ENCODE data around the gene PCNX2.

The PCNX2 gene

GRCh38 chr1:232982238-232982944, 313.1 kb downstream of the PCNX2 start:
- no peak overlapping the region for H3K4me3 ChIP-seq
- H3K27ac ChIP-seq, result no peak overlapping the region
- H3K4me1 ChIP-seq, result peaks cover 0 to 5% (median 0%) of the 10 kb centered on the region in 4 donors
- peaks cover 8 to 48% (median 17%) of the 10 kb centered on the region in 3 donors for H3K36me3 ChIP-seq
- H3K9me3 ChIP-seq, result no peaks in the 10 kb centered on the region
- no peak for TF ChIP-seq CTCF (IDR thresholded peaks at IDR 0.05)
- no peak for DNase-seq
- H3K27me3 ChIP-seq, result no peaks in the 10 kb centered on the region
- intact Hi-C loops (cut with DNase I; ENCODE audit: low total_unique reads), result no loop called here

GRCh38 chr1:232980986-232981560, 314.5 kb downstream of the PCNX2 start:
- no peaks in the 10 kb centered on the region for H3K9me3 ChIP-seq
- no peak overlapping the region for H3K4me3 ChIP-seq
- peaks cover 20 to 57% (median 28%) of the 10 kb centered on the region in 3 donors for H3K36me3 ChIP-seq
- peaks cover 0 to 5% (median 0%) of the 10 kb centered on the region in 4 donors for H3K4me1 ChIP-seq
- intact Hi-C loops (cut with DNase I; ENCODE audit: low total_unique reads), result no loop called here
- no peak for TF ChIP-seq CTCF (IDR thresholded peaks at IDR 0.05)
- DNase-seq, result no peak
- no peaks in the 10 kb centered on the region for H3K27me3 ChIP-seq
- H3K27ac ChIP-seq, result no peak overlapping the region

- DNase-seq, result no peak
- H3K4me3 ChIP-seq, result no peak overlapping the region
- intact Hi-C loops (cut with DNase I; ENCODE audit: low total_unique reads), result no loop called here
- TF ChIP-seq CTCF (IDR thresholded peaks at IDR 0.05), result no peak
- no peaks in the 10 kb centered on the region for H3K9me3 ChIP-seq
- H3K4me1 ChIP-seq, result peaks cover 0 to 5% (median 0%) of the 10 kb centered on the region in 4 donors
- H3K27ac ChIP-seq, result no peak overlapping the region
- H3K36me3 ChIP-seq, result peaks cover 20 to 62% (median 28%) of the 10 kb centered on the region in 3 donors
- no peaks in the 10 kb centered on the region for H3K27me3 ChIP-seq
These were observed 315.1 kb downstream of the PCNX2 start for GRCh38 chr1:232980355-232980978.

- H3K27ac ChIP-seq, result no peak overlapping the region
- TF ChIP-seq CTCF (IDR thresholded peaks at IDR 0.05), result no peak
- no peak for DNase-seq
- H3K4me3 ChIP-seq, result no peak overlapping the region
- intact Hi-C loops (cut with DNase I; ENCODE audit: low total_unique reads), result no loop called here
- H3K27me3 ChIP-seq, result no peaks in the 10 kb centered on the region
- H3K4me1 ChIP-seq, result peaks cover 0 to 5% (median 0%) of the 10 kb centered on the region in 4 donors
- H3K36me3 ChIP-seq, result peaks cover 20 to 58% (median 34%) of the 10 kb centered on the region in 3 donors
- no peaks in the 10 kb centered on the region for H3K9me3 ChIP-seq
These were observed 316.0 kb downstream of the PCNX2 start for GRCh38 chr1:232979558-232979957.

- H3K4me3 ChIP-seq, result no peak overlapping the region
- H3K4me1 ChIP-seq, result peaks cover 0 to 5% (median 0%) of the 10 kb centered on the region in 4 donors
- no peaks in the 10 kb centered on the region for H3K9me3 ChIP-seq
- no peak overlapping the region for H3K27ac ChIP-seq
- DNase-seq, result no peak
- H3K27me3 ChIP-seq, result no peaks in the 10 kb centered on the region
- no peak for TF ChIP-seq CTCF (IDR thresholded peaks at IDR 0.05)
- intact Hi-C loops (cut with DNase I; ENCODE audit: low total_unique reads), result no loop called here
- H3K36me3 ChIP-seq, result peaks cover 27 to 54% (median 38%) of the 10 kb centered on the region in 3 donors
These were observed 316.7 kb downstream of the PCNX2 start for GRCh38 chr1:232978815-232979214.

Measured in tibial artery (tissue), 4 donors.